DMS153 (cell line): ENCODE results near the gene RAB39B.

Source experiments
- DNase-seq: peaks from one replicate; lab custom pipeline; 2025; lab: John Stamatoyannopoulos, UW

The RAB39B gene

GRCh38 chrX:155215443-155216178, 48.7 kb downstream of the RAB39B start:
- no peak for DNase-seq

GRCh38 chrX:155213731-155214130, 50.6 kb downstream of the RAB39B start:
- no peak for DNase-seq

- no peak for DNase-seq
These were observed 53.1 kb downstream of the RAB39B start for GRCh38 chrX:155211208-155211607.
